ENCODE measurements around the gene GASK1A. TPM values are rescaled to one million over a fixed set of nuclear protein-coding genes. Genes with fewer than 3 reads are reported as not detected.

The GASK1A gene
- total and polyA plus RNA-seq, 11 donors: 0.19 to 2.5 (median 0.51) TPM

- ATAC-seq: no peak
- H3K27ac ChIP-seq: no peak overlapping the region
- no peaks in the 10 kb centered on the region for H3K36me3 ChIP-seq
- peaks cover 0 to 10% (median 0%) of the 10 kb centered on the region in 12 donors for H3K4me1 ChIP-seq
- no peaks in the 10 kb centered on the region for H3K9me3 ChIP-seq
- intact Hi-C loops (cut with DNase I): loop anchor here in 1 of 10 donors (5.0 kb wide), 1 partner anchor 109 kb away; no protein-coding TSS in a partner anchor
- H3K27me3 ChIP-seq: no peaks in the 10 kb centered on the region
- 90 to 96% (median 95%) methylated on average over 12 to 23 of the region's 23 CpGs for WGBS, 4 donors
- no peak overlapping the region for H3K4me3 ChIP-seq
- peak in 1 of 5 donors; percentile 12 for DNase-seq
- no peak for TF ChIP-seq CTCF (IDR thresholded peaks at IDR 0.05)
- TF ChIP-seq POLR2A (IDR thresholded peaks at IDR 0.05): no peak
These were observed 53.8 kb downstream of the GASK1A start for GRCh38 chr3:43032646-43033628.

- Histone ChIP-seq H3K27me3 (no peaks in the 10 kb centered on the region), H3K4me1 (peaks cover 0 to 10% (median 0%) of the 10 kb centered on the region in 12 donors), H3K27ac (no peak overlapping the region), H3K9me3 (no peaks in the 10 kb centered on the region), H3K4me3 (no peak overlapping the region), H3K36me3 (no peaks in the 10 kb centered on the region)
- DNase-seq (peak in 1 of 5 donors; percentile 8), ATAC-seq (no peak)
- no peak for TF ChIP-seq CTCF (IDR thresholded peaks at IDR 0.05)
- no peak for TF ChIP-seq POLR2A (IDR thresholded peaks at IDR 0.05)
- WGBS, 4 donors: 59 to 71% (median 67%) methylated on average over 4 of the region's 4 CpGs
- intact Hi-C loops (cut with DNase I): loop anchor here in 1 of 10 donors (5.0 kb wide), 1 partner anchor 108 kb away; no protein-coding TSS in a partner anchor
These were observed 55.1 kb downstream of the GASK1A start for GRCh38 chr3:43034200-43034599.

- no peaks in the 10 kb centered on the region for H3K36me3 ChIP-seq
- no peaks in the 10 kb centered on the region for H3K9me3 ChIP-seq
- TF ChIP-seq POLR2A (IDR thresholded peaks at IDR 0.05): no peak
- TF ChIP-seq CTCF (IDR thresholded peaks at IDR 0.05): no peak
- peaks cover 0 to 10% (median 0%) of the 10 kb centered on the region in 12 donors for H3K4me1 ChIP-seq
- intact Hi-C loops (cut with DNase I): loop anchor here in 1 of 10 donors (5.0 kb wide), 1 partner anchor 107 kb away; no protein-coding TSS in a partner anchor
- DNase-seq (no peak), ATAC-seq (no peak)
- no peaks in the 10 kb centered on the region for H3K27me3 ChIP-seq
- H3K4me3 ChIP-seq: no peak overlapping the region
- 78 to 83% (median 81%) methylated on average over 4 of the region's 4 CpGs for WGBS, 4 donors
- no peak overlapping the region for H3K27ac ChIP-seq
These were observed 55.8 kb downstream of the GASK1A start for GRCh38 chr3:43034911-43035310.

GRCh38 chr3:43035801-43036365, 56.8 kb downstream of the GASK1A start:
- intact Hi-C loops (cut with DNase I): no loop called here
- no peak overlapping the region for H3K27ac ChIP-seq
- no peak for ATAC-seq
- TF ChIP-seq POLR2A (IDR thresholded peaks at IDR 0.05) (no peak), CTCF (IDR thresholded peaks at IDR 0.05) (no peak)
- peak in 1 of 5 donors; percentile 8 for DNase-seq
- H3K27me3 ChIP-seq: no peaks in the 10 kb centered on the region
- no peaks in the 10 kb centered on the region for H3K36me3 ChIP-seq
- WGBS, 4 donors: 76 to 84% (median 81%) methylated on average over 4 to 5 of the region's 5 CpGs
- H3K4me3 ChIP-seq: no peak overlapping the region
- peaks cover 0 to 10% (median 0%) of the 10 kb centered on the region in 12 donors for H3K4me1 ChIP-seq
- H3K9me3 ChIP-seq: no peaks in the 10 kb centered on the region

All from heart left ventricle (tissue), 16 donors.